T-helper 1 cell (primary cell): ENCODE data around the gene SREBF1.

Source experiments
- DNase-seq, 5 donors: peaks; one replicate each; pipeline ENCODE4 v3.0.0-alpha.2; 2012 to 2020

SREBF1 gene

DNA sequence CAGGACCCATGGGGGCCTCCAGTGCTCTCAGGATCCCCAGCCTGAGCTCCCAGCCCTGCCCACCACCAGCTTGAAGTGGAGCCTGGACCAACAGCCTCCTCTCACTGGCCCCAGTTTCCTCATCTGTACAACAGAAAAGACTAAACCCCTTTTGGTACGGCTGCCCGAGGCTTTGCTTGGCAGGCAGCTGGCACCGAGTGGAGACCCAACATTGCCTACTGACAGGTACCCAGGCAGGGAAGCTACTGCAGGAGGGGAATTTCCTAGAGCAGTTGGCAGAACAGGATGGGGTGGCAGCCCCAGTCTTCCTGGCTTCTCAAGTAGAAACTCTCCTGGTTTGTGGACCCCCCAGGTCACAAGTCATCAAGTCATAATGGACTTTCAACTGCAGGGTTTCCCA lies 14.2 kb downstream of the SREBF1 start:
- DNase-seq = no peak

DNA sequence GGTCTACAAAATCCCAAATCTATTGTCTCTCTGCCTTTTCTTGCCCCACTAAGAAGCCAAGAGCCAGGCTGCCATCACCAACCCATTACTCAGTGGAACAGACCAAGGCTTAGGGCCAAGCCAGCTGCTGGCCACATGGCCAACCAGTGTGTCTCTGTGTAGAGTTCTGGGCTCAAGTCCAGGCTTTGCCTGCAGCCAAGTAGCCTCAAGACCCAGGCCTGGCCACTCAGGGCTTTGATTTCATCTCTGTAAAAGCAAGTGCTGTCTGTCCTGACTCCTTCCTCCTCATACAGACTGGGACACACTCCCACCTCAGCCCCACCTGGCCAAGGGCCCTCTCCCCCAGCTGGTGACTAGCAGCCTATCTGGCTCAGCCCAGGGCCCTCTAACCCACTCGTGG lies 14.6 kb downstream of the SREBF1 start:
- no peak for DNase-seq

DNA sequence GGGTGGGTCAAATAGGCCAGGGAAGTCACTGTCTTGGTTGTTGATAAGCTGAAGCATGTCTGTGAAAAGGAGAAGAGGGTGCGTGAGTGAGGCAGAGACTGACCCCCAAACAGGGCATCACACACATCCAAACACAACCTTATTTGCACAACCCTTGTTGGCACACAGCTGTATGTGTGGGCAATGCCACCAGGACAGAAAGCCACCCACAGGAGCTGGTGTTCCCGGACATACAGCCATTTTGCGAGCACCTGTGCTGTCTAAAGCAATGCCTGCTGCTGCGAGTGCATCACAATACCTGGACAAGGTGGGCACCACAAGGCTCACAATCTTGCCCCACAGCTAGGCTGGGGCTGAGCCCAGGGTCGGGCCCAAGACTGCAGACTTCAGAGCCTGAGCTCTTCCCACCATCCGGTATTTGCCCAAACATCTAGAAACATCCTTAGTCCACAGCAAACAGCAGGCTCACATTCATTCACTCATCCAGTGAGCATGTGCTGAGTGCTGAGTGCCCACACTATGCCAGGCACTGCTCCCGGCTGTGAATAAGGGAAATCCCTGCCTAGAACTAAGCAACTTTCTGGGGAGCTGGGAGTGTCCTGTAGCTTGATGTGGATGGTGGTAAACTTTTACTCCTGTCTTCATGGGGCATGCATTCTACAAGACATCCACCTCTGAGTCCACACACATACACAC lies 16.2 kb downstream of the SREBF1 start:
- DNase-seq = no peak

DNA sequence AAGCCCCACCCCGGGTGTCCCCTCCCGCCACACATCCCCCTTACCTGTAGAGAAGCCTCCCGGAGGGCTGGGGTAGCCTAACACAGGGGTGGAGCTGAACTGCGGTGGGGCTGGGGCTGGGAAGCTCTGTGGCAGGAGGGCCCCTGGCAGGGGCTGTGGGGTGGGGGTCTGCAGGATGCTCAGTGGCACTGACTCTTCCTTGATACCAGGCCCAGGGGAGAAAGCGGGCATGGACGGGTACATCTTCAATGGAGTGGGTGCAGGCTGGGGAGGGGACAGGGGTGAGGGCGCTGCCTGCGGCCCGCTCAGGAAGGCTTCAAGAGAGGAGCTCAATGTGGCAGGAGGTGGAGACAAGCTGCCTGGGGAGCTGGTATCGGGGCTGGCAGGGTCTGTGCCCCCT lies 16.7 kb downstream of the SREBF1 start:
- DNase-seq = no peak

DNA sequence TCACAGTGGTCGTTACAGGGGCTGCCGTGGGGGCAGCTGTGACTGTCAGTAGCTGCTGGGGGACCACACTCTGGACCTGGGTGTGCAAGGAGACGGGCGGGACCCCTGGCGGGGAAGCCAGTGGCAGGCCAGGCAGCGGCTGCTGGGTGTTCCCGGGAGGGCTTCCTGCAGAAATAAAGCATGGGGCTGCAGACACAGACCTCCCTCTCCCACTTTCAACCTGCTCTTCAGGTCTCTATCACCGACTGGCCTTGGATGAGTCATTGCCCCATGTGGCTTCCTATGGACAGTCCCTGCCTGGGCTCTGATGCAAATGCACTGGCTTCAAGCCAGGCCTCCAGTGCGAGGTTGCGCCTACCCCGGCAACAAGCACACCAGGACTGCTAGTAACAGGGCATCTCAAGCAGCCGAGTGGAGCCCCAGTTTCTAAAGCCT lies 17.2 kb downstream of the SREBF1 start:
- DNase-seq = peak in 2 of 5 donors; percentile 37 to 78

DNA sequence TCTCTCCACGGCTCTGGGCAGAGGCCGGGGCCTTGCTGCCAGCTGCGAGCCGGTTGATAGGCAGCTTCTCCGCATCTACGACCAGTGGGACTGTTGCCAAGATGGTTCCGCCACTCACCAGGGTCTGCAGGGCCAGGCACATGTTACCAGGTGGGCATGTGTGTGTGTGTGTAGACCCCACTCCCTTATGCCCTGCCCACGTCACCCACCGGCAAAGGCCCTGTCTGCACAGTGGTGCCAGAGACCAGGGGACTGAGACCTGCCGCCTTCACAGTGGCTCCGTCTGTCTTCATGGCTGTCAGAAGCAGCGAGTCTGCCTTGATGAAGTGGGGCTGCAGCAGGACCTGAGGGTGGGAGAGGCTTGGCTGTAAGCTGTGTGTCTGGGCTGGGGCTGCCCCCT lies 17.7 kb downstream of the SREBF1 start:
- no peak for DNase-seq

DNA sequence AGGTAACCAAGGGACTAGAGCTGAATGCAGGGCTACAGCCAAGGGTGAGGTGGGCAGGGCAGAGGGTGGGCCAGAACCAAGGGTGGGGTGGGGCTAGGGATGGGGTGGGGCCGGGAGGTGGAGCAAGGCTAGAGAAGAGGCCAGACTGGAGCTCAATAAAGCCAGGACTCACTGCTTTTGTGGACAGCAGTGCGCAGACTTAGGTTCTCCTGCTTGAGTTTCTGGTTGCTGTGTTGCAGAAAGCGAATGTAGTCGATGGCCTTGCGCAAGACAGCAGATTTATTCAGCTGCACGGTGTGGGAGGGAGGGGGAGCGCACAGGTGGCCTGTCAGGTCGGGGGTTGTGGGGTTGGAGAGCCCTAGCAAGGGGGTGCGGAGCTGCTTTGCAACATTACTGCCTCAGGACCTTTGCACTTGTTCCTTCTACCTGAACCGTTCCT lies 18.7 kb downstream of the SREBF1 start:
- no peak for DNase-seq

DNA sequence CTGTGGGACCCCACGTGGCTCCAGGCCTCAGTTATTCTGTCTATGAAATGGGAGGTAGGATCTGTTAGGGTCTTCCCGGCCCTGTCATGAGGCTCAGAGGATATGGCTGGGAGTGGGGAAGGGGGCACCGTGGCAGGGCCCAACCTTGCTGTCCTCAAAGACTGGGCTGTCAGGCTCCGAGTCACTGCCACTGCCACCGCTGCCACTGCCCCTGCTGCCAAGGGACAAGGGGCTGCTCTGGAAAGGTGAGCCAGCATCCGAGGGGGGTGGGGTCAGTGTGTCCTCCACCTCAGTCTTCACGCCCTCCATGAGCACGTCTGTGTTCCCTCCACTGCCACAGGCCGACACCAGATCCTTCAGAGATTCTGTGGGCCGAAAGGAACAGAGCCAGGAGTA lies 19.2 kb downstream of the SREBF1 start:
- DNase-seq = no peak

DNA sequence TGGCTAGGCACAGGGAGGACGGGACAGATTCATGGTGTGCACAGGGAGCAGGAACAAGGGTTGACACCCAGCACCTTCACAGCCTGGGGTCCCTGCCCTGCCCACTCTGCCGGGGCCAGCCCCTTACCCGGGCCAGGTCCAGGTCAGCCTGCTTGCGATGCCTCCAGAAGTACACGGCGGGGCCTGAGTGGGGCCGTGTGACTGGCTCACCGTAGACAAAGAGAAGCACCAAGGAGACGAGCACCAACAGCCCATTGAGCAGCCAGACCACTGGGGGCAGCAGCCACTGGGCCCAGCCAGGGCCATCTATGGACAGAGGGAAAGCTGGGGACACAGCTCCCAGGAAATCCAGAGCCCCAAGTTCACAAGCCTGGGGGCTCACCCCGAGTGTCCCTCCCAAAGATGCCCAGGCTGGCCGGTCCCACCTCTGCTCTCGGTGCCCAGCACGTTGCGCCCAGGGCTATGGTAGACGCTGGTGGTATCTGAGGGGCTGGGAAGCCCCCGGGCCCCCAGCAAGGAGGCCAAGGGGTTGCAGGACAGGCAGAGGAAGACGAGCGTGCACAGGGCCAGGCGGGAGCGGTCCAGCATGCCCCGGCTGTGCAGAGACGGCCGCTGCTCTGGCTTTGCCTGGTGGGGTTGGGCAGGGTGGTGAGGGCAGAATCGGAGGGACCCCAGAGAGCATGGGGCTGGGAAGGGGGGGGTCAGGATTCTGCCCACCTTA lies 19.8 kb downstream of the SREBF1 start:
- no peak for DNase-seq

DNA sequence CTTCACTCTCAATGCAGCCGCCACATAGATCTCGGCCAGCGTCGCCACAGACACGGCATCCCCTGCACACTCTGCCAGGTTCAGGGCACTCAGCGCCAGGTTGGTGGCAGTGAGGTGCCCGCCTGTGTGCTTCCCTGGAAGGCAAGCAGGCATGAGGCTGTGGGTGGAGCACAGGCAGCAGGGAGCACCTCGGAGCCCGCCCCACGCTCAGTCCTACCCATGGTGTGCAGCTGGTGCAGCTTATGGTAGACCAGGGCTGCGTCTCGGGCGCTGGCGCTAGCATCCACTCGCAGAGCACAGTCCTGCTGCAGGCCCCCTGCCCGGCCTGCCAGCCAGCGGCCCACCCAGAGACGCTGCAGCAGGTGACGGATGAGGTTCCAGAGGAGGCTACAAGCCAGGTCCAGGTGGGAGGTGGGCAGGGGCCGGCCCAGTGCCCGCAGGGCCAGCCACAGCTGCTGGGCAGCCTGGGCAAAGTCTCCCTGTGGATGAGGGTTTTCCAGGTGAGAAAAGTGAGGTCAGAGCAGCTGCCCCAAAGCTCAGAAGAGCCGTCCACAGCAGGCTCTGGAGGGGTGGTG lies 20.5 kb downstream of the SREBF1 start:
- DNase-seq = no peak

DNA sequence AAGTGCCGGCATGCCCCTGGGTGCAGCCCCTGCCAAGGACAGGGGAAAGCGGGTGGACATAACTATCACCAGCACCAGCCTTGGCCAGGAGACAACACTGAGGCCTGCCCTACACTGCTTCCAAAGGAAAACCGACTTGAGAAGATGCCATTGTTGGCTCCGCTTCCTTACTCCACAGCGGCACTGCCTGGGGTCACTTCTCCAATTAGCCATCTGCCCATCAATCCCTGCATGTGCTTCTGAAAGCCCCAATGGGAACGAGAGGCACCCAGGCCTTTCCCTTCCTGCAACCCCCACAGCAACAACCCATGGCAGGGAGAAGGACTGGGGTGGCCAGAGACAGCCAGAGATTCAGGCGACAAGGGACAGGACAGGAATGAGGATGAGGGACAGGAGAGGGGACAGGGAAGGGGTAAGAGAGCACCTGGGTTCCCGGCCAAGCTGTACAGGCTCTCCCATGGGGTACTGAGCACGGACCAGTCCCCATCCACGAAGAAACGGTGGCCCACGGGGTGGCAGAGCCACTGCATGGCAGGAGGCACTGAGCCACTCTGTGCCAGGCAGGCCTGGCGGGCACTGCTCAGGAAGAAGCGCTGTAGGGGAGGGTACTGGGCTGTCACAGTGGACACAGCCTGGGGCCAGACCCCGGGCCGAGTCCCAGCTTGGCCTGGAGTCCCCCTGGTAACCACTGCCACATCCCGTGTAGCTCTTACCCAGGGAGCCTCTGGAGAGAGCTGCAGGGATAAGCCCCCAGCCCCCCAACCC lies 21.2 kb downstream of the SREBF1 start:
- DNase-seq = no peak

DNA sequence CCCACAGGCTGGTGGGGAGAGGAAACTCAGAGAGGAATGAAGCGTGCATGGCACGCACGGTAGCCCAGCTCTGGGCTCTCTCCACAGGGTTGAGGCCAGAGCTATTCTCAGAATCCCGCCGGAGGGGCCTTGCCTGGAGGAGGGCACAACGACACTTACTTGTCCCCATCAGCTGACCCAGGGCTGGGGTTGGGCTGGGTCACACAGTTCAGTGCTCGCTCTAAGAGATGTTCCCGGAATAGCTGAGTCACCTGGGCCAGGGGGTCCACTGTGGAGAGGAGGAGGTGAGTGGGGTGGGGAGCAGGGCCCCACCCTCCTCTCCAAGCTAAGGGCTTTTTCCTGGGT lies 21.8 kb downstream of the SREBF1 start:
- no peak for DNase-seq

DNA sequence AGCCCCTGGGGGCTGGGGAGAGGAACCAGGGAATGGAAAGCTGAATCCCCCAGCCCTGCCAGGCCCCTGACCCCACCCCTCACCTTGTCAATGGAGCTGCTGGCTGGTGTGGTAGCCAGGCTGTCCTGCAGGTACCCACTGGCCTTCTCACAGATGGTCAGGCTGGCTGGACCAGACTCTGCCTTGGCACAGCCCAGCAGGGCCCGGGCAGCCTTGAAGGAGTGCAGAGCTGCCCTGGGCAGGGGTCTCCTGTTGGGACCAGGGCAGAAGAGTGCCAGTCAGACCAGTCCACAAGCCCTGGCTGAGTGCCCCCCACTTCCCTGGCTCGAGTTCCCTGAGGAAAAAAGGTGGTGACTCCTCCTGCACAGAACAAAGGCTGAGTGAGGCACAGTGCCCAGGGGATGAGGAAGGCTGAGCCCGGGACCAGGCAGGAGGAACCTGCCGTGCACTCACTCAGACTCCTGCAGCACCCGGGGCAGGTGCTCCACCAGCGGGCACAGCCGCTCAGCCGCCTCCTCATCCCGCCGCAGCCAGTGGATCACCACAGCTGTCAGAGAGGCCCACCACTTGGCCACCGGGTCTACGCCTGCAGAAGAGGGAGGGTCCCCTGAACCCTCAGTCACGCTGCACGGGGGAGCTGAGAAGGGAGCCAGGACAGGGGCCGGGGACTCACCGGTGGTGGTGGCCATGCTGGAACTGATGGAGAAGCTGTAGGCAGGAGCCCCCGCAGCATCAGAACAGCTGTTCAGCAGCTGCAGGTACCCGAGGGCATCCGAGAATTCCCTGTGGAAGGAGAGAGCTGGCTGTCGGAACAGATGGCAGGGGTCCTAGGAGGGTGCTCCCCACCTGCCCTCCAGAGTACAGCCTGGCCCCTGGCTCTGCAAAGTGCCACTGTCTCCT lies 22.4 kb downstream of the SREBF1 start:
- no peak for DNase-seq

DNA sequence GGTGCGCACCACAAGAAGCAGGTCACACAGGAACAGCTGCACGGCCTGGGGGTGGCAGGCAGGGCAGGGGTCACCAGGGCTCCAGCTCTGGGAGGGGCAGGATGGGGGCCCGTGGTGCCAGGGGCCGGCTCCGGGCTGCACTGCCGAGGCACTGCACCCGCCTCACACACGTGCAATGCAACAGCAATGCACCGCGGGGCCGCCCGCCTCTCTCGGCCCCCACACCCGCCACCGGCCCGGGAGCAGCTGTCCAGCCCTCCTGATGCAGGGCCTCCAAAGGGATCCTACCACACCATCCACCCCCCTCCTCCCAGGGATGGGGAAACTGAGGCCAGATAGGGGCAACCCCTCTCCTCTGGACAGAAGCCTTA lies 23.1 kb downstream of the SREBF1 start:
- DNase-seq = no peak

DNA sequence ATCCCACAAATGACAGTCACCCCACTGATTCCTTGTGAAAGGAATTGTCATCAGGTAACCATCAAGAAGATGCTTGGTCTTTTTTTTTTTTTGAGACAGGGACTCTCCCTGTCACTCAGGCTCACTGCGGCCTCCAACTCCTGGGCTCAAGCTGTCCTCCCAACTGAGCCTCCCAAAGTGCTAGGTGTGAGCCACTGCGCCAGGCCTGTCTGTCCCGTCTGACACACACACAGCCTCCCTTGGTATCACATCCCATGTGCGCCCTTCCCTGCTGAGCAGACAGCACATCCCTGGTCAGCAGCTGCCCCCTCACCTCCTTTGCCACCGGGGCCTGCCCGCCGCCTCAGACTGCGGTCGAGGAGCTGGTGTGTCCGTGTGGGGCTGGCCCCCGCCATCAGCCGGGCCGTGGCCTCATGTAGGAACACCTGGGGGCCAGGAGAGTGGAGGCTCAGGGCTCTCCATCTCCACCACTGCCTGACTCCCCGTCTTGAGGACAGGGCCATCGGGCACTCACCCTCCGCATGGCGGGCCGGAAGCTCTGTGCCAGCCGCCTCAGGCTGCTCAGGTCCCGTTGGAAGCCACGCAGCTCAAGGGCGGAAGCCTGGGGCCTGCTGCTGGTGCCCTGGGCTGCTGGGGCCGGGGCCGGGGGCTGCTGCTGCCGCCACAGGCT lies 23.6 kb downstream of the SREBF1 start:
- no peak for DNase-seq

DNA sequence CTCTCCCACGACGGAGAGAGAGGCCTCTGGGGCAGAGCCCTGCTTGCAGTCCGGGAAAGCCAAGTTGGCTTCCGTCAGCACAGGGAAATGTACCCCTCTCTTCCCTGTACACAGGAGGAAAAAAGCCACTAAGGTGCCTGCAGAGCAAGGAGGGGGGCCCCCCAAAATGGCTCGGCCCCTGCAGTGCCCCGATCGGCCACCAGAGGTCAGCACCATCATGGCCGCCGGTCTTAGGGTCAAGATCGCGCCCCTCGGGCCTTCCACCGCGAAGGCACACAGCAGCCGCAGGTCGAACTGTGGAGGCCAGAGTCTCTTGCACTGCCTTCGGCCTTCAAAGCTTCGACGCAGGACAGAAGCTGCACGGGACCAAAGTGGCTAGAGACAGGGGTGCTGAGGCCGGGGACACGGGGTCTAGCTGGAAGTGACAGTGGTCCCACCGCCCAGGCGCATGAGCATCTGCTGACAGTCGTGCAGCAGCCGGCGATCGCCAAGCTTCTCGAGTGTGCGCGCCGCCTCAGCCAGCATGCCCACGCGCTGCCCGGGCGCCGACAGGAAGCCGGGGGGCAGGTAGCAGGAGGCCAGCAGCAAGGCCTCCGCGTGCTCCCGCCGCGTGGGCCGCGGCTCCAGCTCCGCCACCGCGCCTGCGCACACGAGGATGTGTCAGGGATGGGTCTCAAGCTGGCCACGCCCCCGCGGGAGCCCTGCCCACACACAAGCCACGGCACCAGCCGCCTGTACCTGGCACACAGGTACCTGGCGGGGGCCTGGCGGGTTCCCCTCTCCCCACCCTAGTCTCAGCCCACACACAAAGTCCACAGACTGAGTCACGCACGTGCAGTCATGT lies 24.4 kb downstream of the SREBF1 start:
- DNase-seq = peak in 3 of 5 donors; percentile 51 to 63 (median 51)

DNA sequence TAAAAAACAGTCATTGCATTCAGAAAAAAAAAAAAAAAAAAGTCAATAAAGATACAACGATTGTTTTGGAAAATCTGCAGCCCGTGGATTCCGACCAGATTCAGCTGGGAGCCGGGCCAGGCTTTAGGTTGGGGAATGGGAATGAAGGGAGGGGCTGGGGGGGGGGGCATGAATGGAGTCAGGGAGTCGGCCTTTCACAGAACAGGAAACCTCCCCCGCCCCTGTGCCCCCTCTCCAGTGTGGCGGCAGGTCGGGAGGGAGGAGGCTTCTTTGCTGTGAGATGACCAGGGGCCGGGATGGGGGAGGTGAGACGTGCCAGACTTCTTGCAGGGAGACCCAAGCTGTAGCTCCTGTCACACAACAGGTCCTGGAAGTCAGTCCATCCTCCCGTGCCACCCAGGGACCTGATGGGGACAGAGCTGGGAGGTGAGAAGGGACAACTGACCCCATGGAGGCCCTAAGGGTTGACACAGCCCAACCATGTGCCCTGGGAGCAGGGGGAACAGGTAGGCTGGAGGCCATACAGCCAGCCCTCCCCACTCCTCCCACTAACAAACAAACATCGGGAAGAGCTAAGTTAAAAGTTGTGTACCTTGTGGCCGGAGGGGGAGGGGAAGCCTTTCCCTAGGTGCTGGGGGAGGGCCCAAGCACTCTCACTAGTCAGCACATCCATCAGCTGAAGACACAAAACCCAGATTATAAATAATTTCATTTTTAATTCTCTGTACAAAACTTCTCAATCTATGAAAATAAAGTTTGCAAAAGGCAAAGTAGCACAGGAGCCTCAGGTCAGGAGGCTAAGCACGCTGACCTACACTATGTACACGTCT lies 25.2 kb downstream of the SREBF1 start:
- DNase-seq = no peak

DNA sequence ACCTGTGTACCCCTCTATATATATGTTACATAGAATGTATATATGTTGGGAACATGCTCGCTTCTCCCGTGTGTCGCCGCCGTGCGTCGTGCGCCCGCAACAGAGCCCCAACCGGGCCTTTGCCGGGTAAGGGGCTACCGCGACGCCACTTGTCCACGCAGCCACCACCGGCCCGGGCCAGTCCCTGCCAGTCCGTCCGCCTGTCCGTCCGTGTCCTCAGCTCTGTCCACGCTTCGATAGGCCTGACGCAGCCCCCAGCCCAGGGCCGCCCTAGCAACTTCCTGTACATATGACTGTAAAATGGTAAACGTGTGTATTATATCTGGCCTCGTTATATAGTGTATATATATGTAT lies 25.9 kb downstream of the SREBF1 start:
- DNase-seq = no peak

DNA sequence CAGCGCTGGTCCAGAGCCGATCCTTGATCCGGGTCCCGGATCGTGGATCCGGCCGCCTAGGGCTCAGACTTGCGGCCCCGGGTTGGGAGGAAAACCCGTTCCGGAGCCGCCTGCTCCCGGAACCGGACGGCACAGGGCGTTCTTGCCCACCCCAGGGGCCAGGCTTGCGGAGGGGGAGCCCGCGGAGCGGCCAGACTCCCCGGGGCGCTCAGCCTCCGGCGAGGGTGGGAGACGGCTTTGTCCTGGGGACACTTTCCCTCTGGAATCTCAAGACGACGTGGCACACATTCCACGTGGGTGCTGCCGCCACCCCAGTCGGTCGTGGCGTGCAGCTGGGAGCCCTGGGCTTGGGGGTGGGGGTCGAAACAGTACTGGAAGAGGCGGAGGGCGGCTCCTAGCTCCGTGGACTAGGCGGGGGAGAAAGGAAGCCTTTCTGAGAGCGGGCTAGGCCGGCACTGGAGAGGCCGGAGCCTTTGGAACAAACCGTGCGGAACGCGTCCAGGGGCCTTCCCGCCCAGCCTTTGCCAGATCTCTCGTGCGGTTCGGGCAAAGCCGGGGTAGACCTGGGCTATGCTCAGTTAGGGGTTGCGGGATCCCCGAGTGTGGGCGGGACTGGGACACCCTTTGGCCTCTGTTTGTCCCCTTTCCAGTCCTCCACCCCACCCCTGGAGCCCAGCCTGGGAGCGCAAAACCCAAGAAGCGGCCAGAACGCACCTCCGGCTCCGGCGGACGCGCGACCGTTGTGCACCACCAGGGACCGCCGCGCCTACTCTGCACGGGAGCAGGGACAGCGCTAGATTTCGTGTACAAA lies 26.5 kb downstream of the SREBF1 start:
- DNase-seq = no peak
